AG10803 (cell line): ENCODE data around the gene CAB39L.
A peak's percentile ranks its signal among the peaks of the same experiment; 100 is the strongest.

ENCODE experiments used
- DNase-seq: peaks from one replicate; pipeline ENCODE4 v3.0.0; 2010; ENCODE audit warnings: low read depth
- H3K4me3 ChIP-seq: 2 replicates; pipeline ENCODE4 v1.5.1; 2011; ENCODE audit warnings: mild to moderate bottlenecking, low read length, control low read depth
- TF ChIP-seq, protein P1 (sequence below): conservative IDR thresholded peaks from 2 replicates; pipeline ENCODE4 v1.5.1; 2011; ENCODE audit warnings: mild to moderate bottlenecking, low read length, control low read depth, inconsistent platforms

Gene CAB39L

DNA sequence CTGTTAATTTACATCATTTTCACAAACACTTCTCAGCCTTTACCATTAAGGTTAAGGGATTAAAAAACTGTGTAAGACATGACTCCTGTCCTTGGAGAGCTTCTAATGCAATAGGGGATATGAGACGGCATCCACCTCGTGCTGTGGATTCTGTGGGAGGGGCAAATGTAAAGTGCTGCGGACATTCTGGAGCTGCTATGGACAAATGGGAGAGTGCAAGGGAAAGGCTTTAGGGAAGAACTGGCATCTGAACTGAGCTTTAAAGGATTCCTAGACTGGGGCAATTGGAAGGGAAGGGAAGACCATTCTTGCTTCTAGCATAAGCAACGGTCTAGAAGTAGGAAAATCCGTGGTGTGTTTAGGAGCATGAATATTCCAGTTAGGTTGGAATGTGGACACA, 164.8 kb downstream of the CAB39L start:
- TF ChIP-seq, protein P1, sequence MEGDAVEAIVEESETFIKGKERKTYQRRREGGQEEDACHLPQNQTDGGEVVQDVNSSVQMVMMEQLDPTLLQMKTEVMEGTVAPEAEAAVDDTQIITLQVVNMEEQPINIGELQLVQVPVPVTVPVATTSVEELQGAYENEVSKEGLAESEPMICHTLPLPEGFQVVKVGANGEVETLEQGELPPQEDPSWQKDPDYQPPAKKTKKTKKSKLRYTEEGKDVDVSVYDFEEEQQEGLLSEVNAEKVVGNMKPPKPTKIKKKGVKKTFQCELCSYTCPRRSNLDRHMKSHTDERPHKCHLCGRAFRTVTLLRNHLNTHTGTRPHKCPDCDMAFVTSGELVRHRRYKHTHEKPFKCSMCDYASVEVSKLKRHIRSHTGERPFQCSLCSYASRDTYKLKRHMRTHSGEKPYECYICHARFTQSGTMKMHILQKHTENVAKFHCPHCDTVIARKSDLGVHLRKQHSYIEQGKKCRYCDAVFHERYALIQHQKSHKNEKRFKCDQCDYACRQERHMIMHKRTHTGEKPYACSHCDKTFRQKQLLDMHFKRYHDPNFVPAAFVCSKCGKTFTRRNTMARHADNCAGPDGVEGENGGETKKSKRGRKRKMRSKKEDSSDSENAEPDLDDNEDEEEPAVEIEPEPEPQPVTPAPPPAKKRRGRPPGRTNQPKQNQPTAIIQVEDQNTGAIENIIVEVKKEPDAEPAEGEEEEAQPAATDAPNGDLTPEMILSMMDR = no peak
- no peak for DNase-seq
- no peak overlapping the region for H3K4me3 ChIP-seq

DNA sequence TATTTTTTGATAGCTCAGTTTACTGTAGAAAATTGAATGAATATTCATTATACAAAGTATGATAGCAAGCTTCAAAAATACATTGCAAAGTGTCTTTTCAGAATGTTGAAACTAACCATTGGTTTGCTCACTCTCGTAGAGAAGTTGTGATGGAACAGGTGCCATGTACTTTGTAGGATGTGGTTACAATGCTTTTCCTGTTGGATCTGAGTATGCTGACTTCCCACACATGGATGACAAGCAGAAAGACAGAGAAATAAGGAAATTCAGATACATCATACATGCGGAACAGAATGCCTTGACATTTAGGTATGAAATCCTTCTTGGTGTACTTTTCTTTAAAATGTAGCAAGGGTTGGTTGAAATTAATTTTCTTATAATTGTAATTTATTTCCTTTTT, 165.7 kb downstream of the CAB39L start:
- TF ChIP-seq, protein P1 = no peak
- DNase-seq = no peak
- H3K4me3 ChIP-seq = no peak overlapping the region

DNA sequence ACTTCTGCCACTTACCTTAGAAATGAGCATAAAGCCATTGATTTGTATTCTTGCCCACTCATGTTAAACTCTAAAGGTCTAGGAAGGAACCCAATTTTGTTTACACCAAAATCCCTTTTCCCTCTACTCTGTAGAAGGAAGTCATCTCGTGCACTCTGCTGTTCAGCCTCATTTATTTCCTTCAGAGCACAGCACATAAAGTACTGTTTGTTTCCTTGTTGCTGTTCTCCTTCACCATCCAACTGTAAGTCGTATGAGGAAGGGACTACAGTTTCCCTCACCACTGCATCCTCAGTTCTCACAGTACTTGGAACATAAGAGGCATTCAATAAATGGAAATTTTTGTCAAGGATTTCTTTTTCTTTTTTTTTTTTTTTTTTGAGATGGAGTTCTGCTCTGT, 171.6 kb downstream of the CAB39L start:
- TF ChIP-seq, protein P1 = no peak
- H3K4me3 ChIP-seq = no peak overlapping the region
- DNase-seq = no peak

DNA sequence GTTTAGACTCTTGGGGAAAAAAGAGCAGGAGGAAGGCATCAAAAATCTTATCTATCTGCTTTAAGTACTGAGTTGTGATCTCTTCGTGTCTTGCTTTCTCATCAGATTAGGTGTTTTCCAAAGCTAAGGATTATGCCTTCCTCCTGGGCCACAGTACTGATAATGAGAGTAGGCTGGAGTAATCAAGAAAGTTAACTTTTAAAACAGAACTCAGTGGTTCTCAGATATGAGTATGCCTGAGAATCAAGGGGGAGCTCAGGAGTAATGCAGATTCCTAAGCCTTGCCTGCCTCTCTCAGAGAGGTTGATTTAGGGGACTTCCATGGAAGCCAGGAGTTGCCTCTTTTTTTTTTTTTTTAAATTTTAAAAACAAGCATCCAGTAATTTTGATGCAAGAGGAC, 172.6 kb downstream of the CAB39L start:
- H3K4me3 ChIP-seq = no peak overlapping the region
- TF ChIP-seq, protein P1 = no peak
- no peak for DNase-seq

DNA sequence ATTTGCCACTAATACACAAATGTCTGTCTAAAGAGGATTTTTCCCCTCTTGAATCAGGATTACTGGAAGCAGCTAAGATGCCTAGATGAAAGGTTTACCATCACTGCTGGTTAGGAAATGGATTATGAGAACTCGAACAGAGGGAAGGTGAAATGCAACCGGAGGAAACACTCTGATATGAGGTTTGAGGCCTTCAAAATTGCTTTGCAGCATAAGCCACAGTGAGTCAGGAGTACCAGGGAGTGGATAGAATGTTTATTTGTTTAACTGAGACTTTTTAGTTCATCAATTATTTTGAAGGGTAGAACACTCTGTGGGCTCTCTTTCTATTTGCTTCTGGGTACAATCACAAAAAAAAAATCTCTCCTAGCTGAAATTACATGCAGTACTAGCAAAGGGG, 178.0 kb downstream of the CAB39L start:
- TF ChIP-seq, protein P1 = no peak
- no peak overlapping the region for H3K4me3 ChIP-seq
- peak; percentile 1 for DNase-seq

DNA sequence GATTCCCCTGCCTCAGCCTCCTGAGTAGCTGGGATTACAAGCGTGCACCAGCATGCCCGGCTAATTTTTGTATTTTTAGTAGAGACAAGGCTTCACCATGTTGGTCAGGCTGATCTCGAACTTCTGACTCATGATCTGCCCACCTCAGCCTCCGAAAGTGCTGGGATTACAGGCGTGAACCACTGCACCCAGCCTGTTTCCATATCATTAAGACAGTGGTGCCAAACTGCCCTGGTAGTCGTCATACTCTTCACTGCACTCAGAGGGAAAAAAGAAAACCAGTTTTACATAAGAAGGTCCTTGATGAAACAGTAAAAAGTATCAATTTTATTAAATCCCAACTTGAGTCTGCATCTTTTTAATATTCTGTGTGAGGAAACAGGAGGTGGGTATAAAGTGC, 181.2 kb downstream of the CAB39L start:
- TF ChIP-seq, protein P1 = no peak
- no peak overlapping the region for H3K4me3 ChIP-seq
- DNase-seq = no peak

DNA sequence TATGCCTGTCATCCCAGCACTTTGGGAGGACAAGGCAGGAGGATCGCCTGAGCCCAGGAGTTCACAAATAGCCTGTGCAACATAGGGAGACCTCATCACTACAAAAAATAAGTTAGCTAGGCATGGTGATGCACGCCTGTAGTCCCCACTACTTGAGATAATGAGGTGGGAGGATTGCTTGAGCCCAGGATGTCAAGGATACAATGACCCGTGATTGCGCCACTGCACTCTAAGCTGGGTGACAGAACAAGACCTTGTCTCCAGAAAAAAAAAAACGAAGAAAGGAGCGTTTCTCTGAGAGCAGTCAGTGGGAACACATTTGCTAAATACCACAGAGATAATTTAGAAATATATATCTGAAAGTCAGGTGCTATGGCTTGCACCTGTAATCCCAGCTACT, 184.3 kb downstream of the CAB39L start:
- TF ChIP-seq, protein P1 = no peak
- H3K4me3 ChIP-seq = no peak overlapping the region
- no peak for DNase-seq
